Hindlimb muscle (tissue), 1 donor: ENCODE results near the gene CELF2. TPM values are rescaled to one million over a fixed set of nuclear protein-coding genes. Genes with fewer than 3 reads are reported as not detected.

Source experiments
- DNase-seq: peaks from one replicate; pipeline ENCODE4 v3.0.0-alpha.2; 2013
- polyA plus RNA-seq: library from polyadenylated mRNA; unstranded; fragments of 120-200 nt; gene quantifications from one replicate; pipeline ENCODE4 v1.2.1, GENCODE V29; 2013; ENCODE audit not compliant: insufficient read length

The CELF2 gene
- polyA plus RNA-seq, 1 donor, result 90.1 TPM

GRCh38 chr10:11280187-11280932 lies 262.7 kb downstream of the CELF2 start:
- no peak for DNase-seq

- no peak for DNase-seq
Measured at GRCh38 chr10:11282156-11282555, 264.5 kb downstream of the CELF2 start.

DNA sequence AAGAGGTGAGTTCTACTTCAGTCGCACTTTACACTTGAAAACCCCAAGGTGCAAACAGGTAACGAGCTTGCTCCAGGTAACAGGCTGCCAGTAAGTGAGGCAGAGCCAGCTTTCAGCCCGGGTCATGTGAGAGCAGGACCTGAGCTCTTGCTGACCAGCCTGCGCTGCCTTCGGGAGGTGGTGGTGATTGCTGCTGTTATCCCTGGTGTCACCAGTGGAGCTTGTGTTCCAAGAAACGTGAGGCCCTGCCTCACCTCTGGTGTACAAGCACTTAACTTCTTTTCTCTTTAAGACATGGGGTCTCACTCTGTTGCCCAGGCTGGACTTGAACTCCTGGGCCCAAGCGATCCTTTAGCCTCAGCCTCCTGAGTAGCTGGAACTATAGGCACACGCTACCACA lies 265.0 kb downstream of the CELF2 start:
- no peak for DNase-seq

- DNase-seq, result no peak
Measured at GRCh38 chr10:11284291-11285085, 266.8 kb downstream of the CELF2 start.

DNA sequence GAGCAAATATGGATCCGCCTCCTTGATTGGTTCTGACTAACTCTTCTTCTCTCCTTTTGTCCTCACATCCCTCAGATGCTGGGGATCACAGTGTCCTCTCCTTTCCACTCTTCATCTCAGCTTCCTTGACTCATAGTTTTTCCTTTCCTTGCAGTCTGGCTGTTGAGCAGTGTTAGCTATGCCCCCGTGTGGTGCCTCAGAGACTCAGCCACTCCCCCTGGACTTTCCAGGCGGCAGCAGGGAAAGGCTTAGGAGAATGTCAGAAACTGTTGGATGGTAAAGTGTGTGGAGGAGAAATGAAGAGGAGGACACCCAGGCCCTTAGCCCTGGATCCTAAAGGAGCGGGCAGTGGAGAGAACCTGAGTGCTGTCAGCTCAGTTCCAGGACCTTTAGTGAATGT lies 267.5 kb downstream of the CELF2 start:
- DNase-seq, result no peak

DNA sequence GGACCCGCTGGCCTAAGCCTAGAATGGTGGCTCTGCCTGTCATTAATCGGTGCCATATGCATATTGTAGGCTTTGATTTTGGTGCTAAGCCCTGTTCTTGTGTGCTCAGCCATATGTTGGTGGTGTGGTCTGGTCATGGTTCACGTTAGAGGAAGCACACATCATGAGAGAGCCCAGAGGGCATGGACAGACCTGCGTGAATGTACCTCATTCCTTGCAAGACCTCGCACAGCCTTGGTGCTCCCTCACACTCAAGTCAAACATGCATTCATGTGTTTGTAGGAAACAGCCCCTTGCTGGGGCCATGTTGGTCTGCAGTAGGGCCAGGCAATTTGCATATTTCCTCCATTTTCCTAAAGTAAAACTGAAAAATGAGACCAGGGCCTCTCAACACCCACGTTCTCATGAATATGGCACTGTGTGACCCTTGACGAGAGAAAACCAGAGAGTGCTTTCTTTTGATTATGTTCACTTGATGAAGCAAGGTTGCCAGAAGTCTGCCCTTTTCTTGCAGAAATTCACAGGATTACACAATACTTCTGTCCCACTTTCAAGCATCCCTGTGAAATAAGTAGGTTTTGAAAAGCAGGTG lies 268.7 kb downstream of the CELF2 start:
- DNase-seq, result no peak

- no peak for DNase-seq
Measured at GRCh38 chr10:11288302-11288701, 270.6 kb downstream of the CELF2 start.

DNA sequence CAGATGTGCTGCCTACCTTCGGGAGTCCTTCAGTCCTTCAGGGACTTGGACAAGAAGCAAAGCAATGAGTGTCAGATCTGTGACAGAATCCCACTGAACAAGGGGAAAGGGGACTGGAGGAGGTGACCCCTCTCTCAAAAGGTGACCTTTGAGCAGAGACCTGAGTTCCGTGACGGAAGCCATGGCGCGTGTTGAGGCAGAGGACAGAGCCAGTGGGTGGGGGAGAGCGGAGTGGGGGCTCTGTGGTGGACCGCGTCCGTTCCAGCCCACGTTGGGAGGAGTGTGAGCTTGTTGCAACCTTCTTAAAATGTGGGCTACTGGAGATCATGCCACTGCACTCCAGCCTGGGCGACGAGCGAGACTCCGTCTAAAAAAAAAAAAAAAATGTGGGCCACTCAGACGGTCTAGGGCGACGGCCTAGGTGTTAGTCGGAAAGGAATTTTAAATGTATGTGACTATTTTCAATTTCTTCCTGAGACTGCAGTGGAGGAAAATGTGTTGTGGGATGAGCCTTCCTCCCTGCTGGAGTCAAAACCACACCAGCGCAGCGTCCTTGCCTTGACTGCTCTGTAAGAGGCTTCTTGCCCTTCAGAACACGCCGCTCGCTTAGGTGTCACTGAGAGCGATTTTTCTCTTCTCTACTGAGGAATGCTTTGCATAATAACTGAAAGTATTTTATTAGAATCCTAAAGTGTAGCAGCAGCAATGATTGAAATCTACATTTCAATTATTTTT lies 272.7 kb downstream of the CELF2 start:
- DNase-seq, result no peak

- DNase-seq, result no peak
Measured at GRCh38 chr10:11292576-11293302, 275.1 kb downstream of the CELF2 start.

GRCh38 chr10:11293332-11293731 lies 275.7 kb downstream of the CELF2 start:
- no peak for DNase-seq

- DNase-seq, result no peak
Measured at GRCh38 chr10:11294831-11295450, 277.3 kb downstream of the CELF2 start.

DNA sequence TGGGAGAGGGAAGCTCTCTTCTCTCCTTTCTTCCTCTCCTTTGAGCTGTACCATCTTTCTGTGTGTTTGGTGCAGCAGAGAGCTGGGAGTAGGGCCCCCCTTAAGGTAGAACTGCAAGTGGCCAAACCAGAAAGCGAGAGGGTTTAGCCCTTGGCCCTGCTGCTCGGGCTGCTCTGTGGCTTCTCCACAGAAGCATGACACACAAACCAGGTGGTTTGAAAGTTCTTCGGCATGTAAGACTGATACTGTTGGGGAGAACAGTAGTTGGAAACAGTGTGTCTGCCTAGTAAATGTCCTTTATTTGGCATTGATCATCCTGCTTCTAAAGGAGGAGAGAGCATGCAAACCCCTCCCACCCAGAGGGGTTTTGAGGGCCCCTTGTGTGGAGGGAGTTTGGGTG lies 277.8 kb downstream of the CELF2 start:
- no peak for DNase-seq

- DNase-seq, result no peak
Measured at GRCh38 chr10:11297136-11297535, 279.5 kb downstream of the CELF2 start.

GRCh38 chr10:11298116-11298515 lies 280.4 kb downstream of the CELF2 start:
- no peak for DNase-seq

DNA sequence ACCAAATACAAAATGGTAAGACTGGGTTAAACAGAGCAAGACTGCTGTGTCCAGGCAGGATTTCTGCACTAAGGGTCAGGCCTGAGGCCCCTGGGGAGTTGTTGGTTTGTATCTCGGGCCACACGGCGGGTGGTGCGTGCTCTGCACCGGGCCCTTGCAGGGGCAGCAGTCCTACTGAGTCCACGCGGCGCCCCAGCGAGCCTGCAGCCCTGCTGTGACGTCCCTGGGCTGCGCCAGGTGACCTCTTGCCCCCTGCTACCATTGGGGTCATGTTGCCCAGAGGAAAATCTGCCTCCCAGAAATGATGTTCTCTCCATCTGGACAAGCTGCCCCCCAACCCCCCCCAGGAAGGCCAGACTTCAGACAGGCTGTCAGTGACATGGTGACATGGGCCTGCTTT lies 281.5 kb downstream of the CELF2 start:
- DNase-seq, result no peak

DNA sequence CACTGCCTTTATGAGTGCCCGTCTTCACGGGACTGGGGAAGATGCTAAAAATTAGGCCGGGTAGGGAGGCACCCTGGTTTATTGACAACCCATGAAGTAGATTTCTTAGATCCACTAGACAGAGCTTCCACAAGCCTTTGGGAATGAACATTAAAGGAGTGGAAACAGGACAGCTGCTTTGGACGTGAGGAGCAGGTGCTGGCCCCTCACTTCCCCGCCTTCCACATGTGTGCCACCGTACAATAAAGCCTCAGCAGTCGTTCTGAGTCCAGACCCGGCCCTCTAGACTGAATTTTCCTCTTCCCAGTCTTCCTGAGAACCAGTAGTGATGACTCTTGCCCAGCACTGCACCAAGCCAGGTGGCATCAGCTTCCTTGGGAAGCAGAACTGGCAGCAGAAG lies 282.4 kb downstream of the CELF2 start:
- DNase-seq, result no peak

DNA sequence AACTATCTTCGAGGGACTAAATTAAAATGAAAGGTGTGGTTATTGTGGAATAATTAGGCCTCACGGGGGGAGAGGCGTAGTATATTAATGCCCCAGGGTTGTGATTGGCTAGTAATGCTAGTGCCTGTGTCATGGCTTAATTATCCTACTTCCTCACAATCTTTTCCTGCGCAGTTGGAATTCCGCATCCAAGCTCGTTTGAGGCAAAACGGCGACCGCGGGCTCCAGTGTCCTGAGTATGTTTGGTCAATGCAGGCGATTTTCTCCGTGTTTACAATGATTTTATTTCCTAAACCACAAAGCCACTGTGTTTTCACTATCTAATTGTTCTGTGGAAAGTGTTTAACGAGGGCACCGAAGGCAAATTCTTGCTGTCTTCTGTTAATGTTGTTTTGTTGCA lies 282.9 kb downstream of the CELF2 start:
- no peak for DNase-seq

DNA sequence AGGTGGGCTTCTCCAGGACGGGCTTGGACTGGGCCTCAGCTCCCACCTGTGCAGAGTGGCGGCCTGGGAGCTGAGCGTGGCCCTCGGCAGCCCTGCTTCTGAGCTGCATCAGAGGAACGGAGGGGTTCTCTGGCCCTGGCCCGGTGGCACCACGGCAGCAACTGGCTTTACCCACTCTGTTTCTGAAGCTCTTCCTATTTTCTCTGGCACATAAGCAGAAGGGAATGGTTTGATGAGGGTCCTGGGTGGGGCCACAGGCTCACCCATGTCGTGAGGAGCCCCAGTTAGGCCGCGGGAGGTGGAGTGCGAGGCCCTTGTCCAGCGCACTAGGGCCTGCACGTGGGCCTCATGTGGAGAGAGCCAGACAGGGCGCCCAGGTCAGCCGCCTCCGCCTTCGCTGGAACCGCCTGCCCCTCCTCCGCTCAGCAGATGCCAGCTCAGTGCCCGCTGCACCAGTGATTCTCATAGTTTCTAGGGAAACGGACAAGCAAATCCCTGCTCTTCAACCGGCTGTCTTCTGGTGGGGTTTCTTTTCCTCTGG lies 284.0 kb downstream of the CELF2 start:
- no peak for DNase-seq

GRCh38 chr10:11302181-11302580 lies 284.5 kb downstream of the CELF2 start:
- DNase-seq, result no peak

DNA sequence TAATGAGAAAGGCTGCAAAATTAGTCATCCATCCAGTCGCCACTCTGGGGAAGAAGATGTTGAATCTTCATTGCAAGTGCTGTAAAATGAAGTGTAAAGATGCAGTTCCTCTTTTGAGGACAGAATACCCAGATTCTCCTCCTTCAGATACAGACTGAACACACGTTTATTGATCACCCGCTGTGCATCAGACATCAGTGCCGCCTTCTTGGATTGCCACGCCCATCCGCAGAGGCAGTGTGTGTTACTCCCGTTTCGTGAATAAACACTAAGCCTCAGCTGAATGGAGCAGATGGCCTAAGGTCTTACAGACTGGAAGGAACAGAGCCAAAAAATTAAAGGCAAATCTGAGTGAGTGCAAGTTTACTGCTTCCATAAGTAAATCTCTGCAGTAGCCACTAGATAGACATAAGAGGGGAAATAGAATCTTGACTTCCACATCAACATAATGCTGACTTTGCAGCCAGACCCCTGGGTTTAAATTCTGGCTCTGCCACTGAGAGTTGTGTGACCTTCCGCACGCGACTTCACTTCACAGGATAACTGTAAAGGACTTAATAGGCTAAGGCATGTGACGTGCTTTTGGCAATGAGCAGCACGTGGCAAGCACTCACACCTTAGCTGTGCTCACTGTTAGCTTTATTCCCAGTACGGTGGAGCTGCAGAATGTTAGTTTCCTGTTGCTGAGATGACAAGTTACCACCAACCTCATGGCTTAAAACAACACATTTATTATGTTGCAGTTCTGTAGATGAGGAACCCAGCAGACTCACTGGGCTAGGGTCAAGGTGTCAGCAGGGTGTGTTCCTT lies 285.9 kb downstream of the CELF2 start:
- no peak for DNase-seq
